ENCODE data around the gene MROH8.

- no peak for TF ChIP-seq CTCF (IDR thresholded peaks at IDR 0.05)
- no peak for TF ChIP-seq POLR2AphosphoS5 (IDR thresholded peaks at IDR 0.05)
- TF ChIP-seq POLR2A (IDR thresholded peaks at IDR 0.05), result no peak
- no peak for TF ChIP-seq EP300 (IDR thresholded peaks at IDR 0.05)
Observed at GRCh38 chr20:37119356-37120036, 59.9 kb downstream of the MROH8 start.
